MM.1S (cell line): ENCODE results near the gene WDR70.

Experiments
- DNase-seq: peaks from one replicate; pipeline ENCODE4 v3.0.0-alpha.2; 2015
- H2AFZ ChIP-seq: fragments of 300-600 bp; sonication (generic); 2 replicates; pipeline ENCODE4 v1.6.0; 2016; ENCODE audit warnings: antibody characterized with exemption, low read length
- H3F3A ChIP-seq: fragments of 300-600 bp; sonication (generic); 2 replicates; pipeline ENCODE4 v1.6.1; 2016; ENCODE audit warnings: mild to moderate bottlenecking, antibody characterized with exemption, low read length, moderate library complexity, mixed read lengths; ENCODE audit not compliant: insufficient read depth
- H3K27ac ChIP-seq: fragments of 300-600 bp; sonication (generic); 2 replicates; pipeline ENCODE4 v1.5.1; 2016; ENCODE audit warnings: mild to moderate bottlenecking, low read length
- H3K27me3 ChIP-seq: fragments of 300-600 bp; sonication (generic); replicated peaks from 2 replicates; pipeline ENCODE4 v1.6.0; 2016; ENCODE audit warnings: low read length; ENCODE audit not compliant: insufficient read depth
- H3K36me3 ChIP-seq: fragments of 300-600 bp; sonication (generic); replicated peaks from 2 replicates; pipeline ENCODE4 v1.6.1; 2016; ENCODE audit warnings: mild to moderate bottlenecking, low read length, mixed read lengths; ENCODE audit not compliant: insufficient read depth
- H3K4me1 ChIP-seq: fragments of 300-600 bp; sonication (generic); 2 replicates; pipeline ENCODE4 v1.6.1; 2016; ENCODE audit warnings: low read length, mixed read lengths
- H3K4me2 ChIP-seq: fragments of 300-600 bp; sonication (generic); 2 replicates; pipeline ENCODE4 v1.6.0; 2016; ENCODE audit warnings: low read depth, low read length
- H3K4me3 ChIP-seq: fragments of 300-600 bp; sonication (generic); 2 replicates; pipeline ENCODE4 v1.5.1; 2016; ENCODE audit warnings: low read length, mixed read lengths
- H3K79me2 ChIP-seq: fragments of 300-600 bp; sonication (generic); 2 replicates; pipeline ENCODE4 v1.6.1; 2016; ENCODE audit warnings: mixed run types, low read length, mixed read lengths
- H3K9ac ChIP-seq: fragments of 300-600 bp; sonication (generic); 2 replicates; pipeline ENCODE4 v1.6.1; 2016; ENCODE audit warnings: low read length, mixed read lengths
- H3K9me2 ChIP-seq: fragments of 300-600 bp; sonication (generic); replicated peaks from 2 replicates; pipeline ENCODE4 v1.6.1; 2016; ENCODE audit warnings: mild to moderate bottlenecking, low read length, mixed read lengths; ENCODE audit not compliant: insufficient read depth
- H3K9me3 ChIP-seq: fragments of 300-600 bp; sonication (generic); replicated peaks from 2 replicates; pipeline ENCODE4 v1.6.1; 2016; ENCODE audit warnings: mild to moderate bottlenecking, low read length, mixed read lengths; ENCODE audit not compliant: insufficient read depth
- H4K20me1 ChIP-seq: fragments of 300-600 bp; sonication (generic); 2 replicates; pipeline ENCODE4 v1.6.1; 2016; ENCODE audit warnings: mild to moderate bottlenecking, low read length, moderate library complexity, mixed read lengths; ENCODE audit not compliant: insufficient read depth
- CTCF ChIP-seq: fragments of 300-600 bp; sonication (generic); IDR thresholded peaks from 2 replicates; pipeline ENCODE4 v1.5.1; 2016; ENCODE audit warnings: antibody characterized with exemption, low read length, mixed read lengths
- EZH2 ChIP-seq: fragments of 300-600 bp; sonication (generic); optimal IDR thresholded peaks from 2 replicates; pipeline ENCODE3; 2017; ENCODE audit warnings: low read depth, mild to moderate bottlenecking, antibody characterized with exemption, low read length, mixed read lengths
- EZH2phosphoT487 ChIP-seq: fragments of 300-600 bp; sonication (generic); IDR thresholded peaks from 2 replicates; pipeline ENCODE4 v1.6.1; 2018; ENCODE audit warnings: antibody characterized with exemption, low read length

WDR70 gene

DNA sequence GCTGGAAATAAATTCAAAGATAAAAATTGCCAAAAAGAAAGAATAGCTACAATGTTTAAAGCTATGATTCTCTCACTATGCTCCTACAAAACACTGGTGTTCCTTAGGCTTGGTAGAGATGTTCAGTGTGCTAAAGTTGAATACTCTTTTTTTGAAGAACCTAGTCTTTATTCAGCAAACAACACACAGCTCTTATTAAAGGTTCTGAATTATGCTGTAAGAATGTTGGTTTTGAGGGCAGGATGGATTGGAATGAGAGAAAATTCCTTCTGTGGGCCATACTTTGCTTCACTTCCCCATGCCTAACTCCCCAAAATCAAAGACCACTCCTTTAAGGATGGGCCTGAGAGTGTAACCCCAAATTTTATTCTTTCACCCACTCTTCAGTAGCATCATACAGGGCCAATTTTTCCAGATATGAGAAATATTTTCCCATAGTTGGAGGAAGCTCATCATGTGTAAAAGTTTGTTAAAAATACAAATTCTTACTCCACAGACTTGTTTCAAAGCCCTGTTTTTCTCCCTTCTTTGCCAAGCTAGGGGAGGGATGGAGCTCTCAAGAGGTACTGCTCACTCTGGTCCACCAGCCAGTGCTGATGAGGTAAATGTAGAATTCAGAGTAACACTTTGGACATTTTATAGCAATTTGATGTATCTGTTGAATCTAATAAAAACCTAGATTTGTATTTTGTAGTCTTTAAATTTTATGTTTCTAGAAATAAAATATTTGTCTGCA, 361.4 kb downstream of the WDR70 start:
- TF ChIP-seq EZH2phosphoT487: no peak
- TF ChIP-seq EZH2: no peak
- no peak for TF ChIP-seq CTCF
- Histone ChIP-seq H4K20me1 (no peaks in the 10 kb centered on the region), H3F3A (peaks cover 16% of the 10 kb centered on the region), H3K9me3 (no peaks in the 10 kb centered on the region), H3K36me3 (no peaks in the 10 kb centered on the region; the same call in 1 of the 2 replicates), H2AFZ (no peak overlapping the region), H3K27me3 (no peaks in the 10 kb centered on the region), H3K79me2 (0 out of 2 replicates have a peak, but pooled peaks cover 2% of the 10 kb centered on the region), H3K9ac (no peak overlapping the region), H3K4me3 (no peak overlapping the region), H3K4me1 (peaks cover 45% of the 10 kb centered on the region), H3K9me2 (no peaks in the 10 kb centered on the region), H3K27ac (no peak overlapping the region), H3K4me2 (no peak overlapping the region)
- DNase-seq: no peak

- Histone ChIP-seq H3K27ac (no peak overlapping the region), H3K36me3 (no peaks in the 10 kb centered on the region; the same call in 1 of the 2 replicates)
- DNase-seq: peak; percentile 8
These were observed 363.0 kb downstream of the WDR70 start for GRCh38 chr5:37742111-37742510.

GRCh38 chr5:37751227-37751626, 372.1 kb downstream of the WDR70 start:
- H3K9ac ChIP-seq: no peak overlapping the region
- H3K9me2 ChIP-seq: no peaks in the 10 kb centered on the region
- H2AFZ ChIP-seq: no peak overlapping the region
- no peaks in the 10 kb centered on the region for H3K27me3 ChIP-seq
- no peaks in the 10 kb centered on the region for H3K4me1 ChIP-seq
- no peak overlapping the region for H3K4me3 ChIP-seq
- no peak overlapping the region for H3K4me2 ChIP-seq
- DNase-seq: no peak
- no peaks in the 10 kb centered on the region for H3K79me2 ChIP-seq
- no peak overlapping the region for H3K27ac ChIP-seq
- H4K20me1 ChIP-seq: no peaks in the 10 kb centered on the region
- H3K9me3 ChIP-seq: no peaks in the 10 kb centered on the region
- TF ChIP-seq CTCF: no peak
- no peak for TF ChIP-seq EZH2
- no peak for TF ChIP-seq EZH2phosphoT487
- no peaks in the 10 kb centered on the region for H3F3A ChIP-seq
- H3K36me3 ChIP-seq: no peaks in the 10 kb centered on the region

More at GRCh38 chr5:37742111-37742510, 363.0 kb downstream of the WDR70 start:
- Histone ChIP-seq H3K79me2 (0 out of 2 replicates have a peak, but pooled peaks cover 2% of the 10 kb centered on the region), H3K4me3 (no peak overlapping the region), H3K9ac (no peak overlapping the region), H3K4me2 (no peak overlapping the region; the same call in 1 of the 2 replicates), H3K9me2 (no peaks in the 10 kb centered on the region), H4K20me1 (no peaks in the 10 kb centered on the region), H3K9me3 (no peaks in the 10 kb centered on the region), H3K4me1 (peaks cover 32% of the 10 kb centered on the region), H3F3A (peaks cover 5% of the 10 kb centered on the region), H3K27me3 (no peaks in the 10 kb centered on the region), H2AFZ (no peak overlapping the region)
- TF ChIP-seq EZH2: no peak

GRCh38 chr5:37754976-37755375, 375.9 kb downstream of the WDR70 start:
- no peaks in the 10 kb centered on the region for H3K79me2 ChIP-seq
- no peak overlapping the region for H3K4me2 ChIP-seq
- no peaks in the 10 kb centered on the region for H4K20me1 ChIP-seq
- no peaks in the 10 kb centered on the region for H3K9me3 ChIP-seq
- no peaks in the 10 kb centered on the region for H3K9me2 ChIP-seq
- H3K36me3 ChIP-seq: no peaks in the 10 kb centered on the region
- H3K9ac ChIP-seq: no peak overlapping the region
- no peak for DNase-seq
- no peak overlapping the region for H2AFZ ChIP-seq
- TF ChIP-seq CTCF (no peak), EZH2 (no peak), EZH2phosphoT487 (no peak)
- no peak overlapping the region for H3K4me3 ChIP-seq
- no peak overlapping the region for H3K27ac ChIP-seq
- no peaks in the 10 kb centered on the region for H3K4me1 ChIP-seq
- no peaks in the 10 kb centered on the region for H3K27me3 ChIP-seq
- no peaks in the 10 kb centered on the region for H3F3A ChIP-seq
